GM19025 (cell line): ENCODE data around the gene OOSP1.
"Not testable (repeated sequence)": the region's sequence is repeated elsewhere in the genome, so short reads cannot be mapped to it uniquely, and the experiment has no call there.

Source experiments
- ATAC-seq: cut with Tn5 transposase; IDR thresholded peaks from one replicate; pipeline ENCODE4 v1.9.1; 2021; ENCODE audit warnings: mild to moderate bottlenecking, low read depth, moderate library complexity; ENCODE audit not compliant: unreplicated experiment

Gene OOSP1

GRCh38 chr11:59960502-59961381 lies 22.5 kb downstream of the OOSP1 start:
- ATAC-seq: no peak

- ATAC-seq: no peak
These were observed 23.9 kb downstream of the OOSP1 start for GRCh38 chr11:59962107-59962482.

DNA sequence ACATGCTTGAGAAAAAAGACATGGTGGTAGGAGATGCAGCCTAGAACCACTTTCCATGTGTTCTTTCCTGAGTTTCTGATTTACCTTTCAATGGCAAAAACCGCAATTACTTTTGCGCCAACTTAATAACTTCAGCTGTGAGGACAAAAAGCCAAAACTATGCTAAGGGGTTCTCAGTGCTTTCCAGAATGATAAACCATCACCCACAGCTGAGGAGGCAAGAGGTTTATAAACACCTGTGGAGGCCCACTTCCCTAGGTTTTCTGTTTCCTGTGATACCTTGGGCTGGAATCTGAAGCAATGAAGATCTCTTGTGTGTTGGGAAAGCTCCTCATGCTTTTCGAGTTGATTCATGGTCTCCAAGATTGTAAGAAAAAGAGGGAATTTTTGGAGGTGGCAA lies 25.5 kb downstream of the OOSP1 start, which contains the start of gene OOSP4A:
Gene OOSP4A (plus strand): TSS at position 301 of the 400 bp plus-strand sequence. CDS start 0 bp downstream, at position 301.
- ATAC-seq: no peak

DNA sequence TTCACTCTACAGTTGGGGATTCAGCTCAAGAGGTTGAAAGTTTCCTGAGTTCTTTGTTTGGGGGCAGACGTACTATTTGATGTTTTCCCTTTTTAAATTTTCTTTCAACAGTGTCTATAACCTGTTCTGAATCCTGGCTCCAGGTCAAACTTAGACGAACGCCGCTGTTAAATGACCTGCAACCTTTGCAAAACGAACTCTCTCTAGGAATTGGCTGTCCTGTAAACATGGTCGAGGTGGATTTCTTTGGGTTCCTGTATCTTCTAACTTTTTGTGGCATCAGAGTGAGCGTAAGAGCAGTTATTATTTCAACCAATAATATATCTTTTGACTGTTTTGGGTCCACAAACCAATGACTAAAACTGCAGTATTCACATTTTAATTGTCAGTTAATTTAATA lies 27.2 kb downstream of the OOSP1 start:
- ATAC-seq: no peak

- no peak for ATAC-seq
These were observed 28.0 kb downstream of the OOSP1 start for GRCh38 chr11:59966201-59966600.

DNA sequence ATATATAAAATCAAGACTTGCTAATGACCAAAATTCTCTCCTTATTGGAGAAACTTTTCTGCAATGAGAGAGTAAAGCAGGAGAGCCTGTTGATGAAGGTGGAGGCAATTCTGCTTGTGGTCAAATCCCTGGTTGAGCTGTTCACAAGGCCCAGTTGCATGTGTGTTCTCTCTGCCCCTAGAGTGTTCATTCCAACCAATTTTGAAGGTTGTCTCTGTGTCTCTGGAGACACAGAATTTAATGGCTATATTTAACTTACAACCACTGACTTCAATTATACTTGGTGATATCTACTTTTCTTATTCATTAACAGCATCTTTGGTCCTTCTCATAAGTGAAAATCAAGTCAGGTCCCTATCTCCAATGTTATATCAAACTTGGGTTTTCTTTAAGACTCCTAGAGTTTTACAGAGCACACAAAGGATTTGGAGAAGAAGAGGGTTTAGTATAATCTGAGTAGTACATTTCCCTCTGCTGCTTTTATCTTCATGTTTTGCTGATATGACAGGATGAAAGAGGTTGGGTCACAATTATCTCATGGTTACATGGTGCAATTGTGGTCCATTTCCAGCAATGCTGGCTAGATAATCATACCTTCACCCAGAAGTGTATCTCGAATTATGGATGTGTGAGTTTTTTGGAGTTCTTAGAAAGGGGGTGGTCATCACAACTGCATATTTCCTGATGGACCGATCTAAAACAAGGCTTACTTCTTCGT lies 29.6 kb downstream of the OOSP1 start:
- no peak for ATAC-seq

DNA sequence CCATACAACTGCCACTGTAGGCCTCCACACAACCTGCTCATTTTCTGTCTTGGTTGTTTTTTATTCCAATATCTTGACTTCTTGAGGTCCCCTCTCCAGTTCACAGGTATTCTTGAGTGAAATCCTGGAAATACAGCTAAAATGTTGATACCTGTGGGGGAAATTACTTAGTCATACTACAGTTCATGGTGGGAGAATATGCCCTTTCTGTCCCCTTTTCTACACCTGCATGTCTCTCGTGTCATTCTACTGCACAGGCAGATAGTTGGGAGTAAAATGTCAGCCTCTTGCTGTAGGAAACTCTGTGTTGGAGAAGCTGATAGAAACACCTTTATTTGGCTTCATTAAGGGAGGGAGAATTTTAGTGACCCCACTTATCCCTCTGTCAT lies 30.2 kb downstream of the OOSP1 start:
- ATAC-seq: no peak

DNA sequence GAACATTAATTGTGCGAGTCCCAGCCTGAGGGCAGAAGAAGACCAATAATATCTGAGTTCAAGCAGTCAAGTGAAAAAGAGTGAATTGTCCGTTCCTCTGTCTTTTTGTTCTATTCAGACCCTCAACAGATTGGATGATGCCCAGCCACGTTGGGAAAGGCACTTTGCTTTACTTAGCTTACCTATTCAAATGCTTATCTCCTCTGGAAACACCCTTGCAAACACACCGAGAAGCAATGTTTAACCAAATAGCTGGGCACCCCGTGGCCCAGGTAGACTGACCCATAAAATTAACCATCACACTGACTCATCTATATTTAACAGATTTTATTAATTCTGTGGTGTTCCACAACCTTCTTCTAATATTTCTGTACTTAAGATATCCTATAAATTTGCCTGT lies 34.9 kb downstream of the OOSP1 start:
- ATAC-seq: no peak

- no peak for ATAC-seq
These were observed 43.0 kb downstream of the OOSP1 start for GRCh38 chr11:59981106-59981770.

DNA sequence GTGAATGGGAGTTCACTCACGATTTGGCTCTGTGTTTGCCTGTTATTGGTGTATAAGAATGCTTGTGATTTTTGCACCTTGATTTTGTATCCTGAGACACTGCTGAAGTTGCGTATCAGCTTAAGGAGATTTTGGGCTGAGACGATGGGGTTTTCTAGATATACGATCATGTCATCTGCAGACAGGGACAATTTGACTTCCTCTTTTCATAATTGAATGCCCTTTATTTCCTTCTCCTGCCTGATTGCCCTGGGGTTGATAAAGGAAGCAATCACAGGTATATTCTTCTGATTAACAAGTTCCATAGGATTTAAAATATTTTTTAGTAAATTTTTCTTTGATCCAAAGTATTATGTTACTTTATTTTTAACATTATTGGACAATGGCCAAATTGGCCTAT lies 43.8 kb downstream of the OOSP1 start:
- ATAC-seq: not testable (repeated sequence)

DNA sequence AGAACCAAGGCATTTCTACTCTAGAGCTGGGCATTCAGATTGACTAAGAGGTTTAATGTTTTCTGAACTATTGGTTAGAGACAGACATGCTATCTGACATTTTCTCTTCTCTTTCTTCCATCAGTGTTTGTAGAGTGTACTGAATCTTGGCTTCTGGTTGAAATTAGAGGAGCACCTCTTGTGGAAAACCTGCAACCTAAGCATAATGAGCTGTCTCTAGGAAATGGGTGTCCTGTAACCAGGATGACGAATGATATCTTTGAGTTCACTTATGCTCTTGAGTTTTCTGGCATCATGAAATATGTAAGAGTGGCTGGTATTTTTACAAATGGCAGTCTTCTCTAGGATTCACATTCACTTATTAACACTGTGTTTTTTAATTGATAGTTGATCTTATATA lies 45.0 kb downstream of the OOSP1 start:
- no peak for ATAC-seq

- no peak for ATAC-seq
These were observed 46.1 kb downstream of the OOSP1 start for GRCh38 chr11:59984368-59984767.

DNA sequence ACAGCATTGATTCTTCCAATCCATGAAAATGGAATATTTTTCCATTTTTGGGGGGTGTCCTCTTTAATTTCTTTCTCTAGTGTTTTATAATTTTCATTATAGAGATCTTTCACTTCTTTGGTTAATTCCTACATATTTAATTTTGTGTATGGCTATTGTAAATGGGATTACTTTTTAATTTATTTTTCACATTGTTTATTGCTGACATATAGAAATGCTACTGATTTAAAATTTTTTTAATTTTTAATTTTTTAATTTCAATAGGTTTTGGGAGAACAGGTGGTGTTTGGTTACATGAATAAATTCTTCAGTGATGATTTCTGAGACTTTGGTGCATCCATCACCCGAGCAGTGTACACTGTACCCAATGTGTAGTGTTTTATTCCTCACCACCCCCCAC lies 52.2 kb downstream of the OOSP1 start:
- ATAC-seq: no peak

DNA sequence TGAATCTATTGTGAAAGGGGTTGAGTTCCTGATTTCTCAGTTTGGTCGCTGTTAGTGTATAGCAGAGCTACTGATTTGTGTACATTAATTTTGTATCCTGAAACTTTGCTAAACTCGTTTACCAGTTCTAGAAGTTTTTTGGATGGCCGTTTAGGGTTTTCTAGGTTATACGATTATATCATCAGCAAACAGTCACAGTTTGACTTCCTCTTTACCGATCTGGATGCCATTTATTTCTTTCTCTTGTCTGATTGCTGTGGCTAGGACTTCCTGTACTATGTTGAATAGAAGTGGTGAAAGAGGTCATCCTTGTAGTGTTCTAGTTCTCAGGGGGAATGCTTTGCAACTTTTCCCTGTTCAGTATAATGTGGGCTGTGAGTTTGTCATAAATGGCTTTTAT lies 54.2 kb downstream of the OOSP1 start:
- no peak for ATAC-seq

GRCh38 chr11:59997800-59998199 lies 59.6 kb downstream of the OOSP1 start:
- ATAC-seq: no peak

GRCh38 chr11:59999691-60000090 lies 61.5 kb downstream of the OOSP1 start:
- ATAC-seq: no peak

- no peak for ATAC-seq
These were observed 65.5 kb downstream of the OOSP1 start for GRCh38 chr11:60003729-60004128.

GRCh38 chr11:60005360-60005759 lies 67.1 kb downstream of the OOSP1 start:
- no peak for ATAC-seq
